GM23338 (cell line): ENCODE measurements around the gene SOS2. TPM values are rescaled to one million over a fixed set of nuclear protein-coding genes. Genes with fewer than 3 reads are reported as not detected.

Experiments
- ATAC-seq: fragments of 200-7000 bp; cut with Tn5 transposase; 3 replicates; pipeline ENCODE4 v1.9.1; 2020
- DNase-seq: peaks from one replicate; pipeline ENCODE4 v3.0.0-alpha.2; 2015; ENCODE audit warnings: low spot score
- H2AFZ ChIP-seq: fragments of 200-600 bp; sonication (generic); 2 replicates; pipeline ENCODE4 v1.8.0; 2016; ENCODE audit warnings: antibody characterized with exemption, mild to moderate bottlenecking, moderate library complexity
- H3F3A ChIP-seq: fragments of 200-600 bp; sonication (generic); replicated peaks from 2 replicates; pipeline ENCODE4 v1.8.0; 2017; ENCODE audit warnings: antibody characterized with exemption, mixed run types, low read depth
- H3K27ac ChIP-seq: fragments of 200-600 bp; sonication (generic); 2 replicates; pipeline ENCODE4 v1.6.1; 2016; ENCODE audit warnings: low read depth
- H3K27me3 ChIP-seq: fragments of 200-600 bp; sonication (generic); 2 replicates; pipeline ENCODE4 v1.8.0; 2016; ENCODE audit warnings: mild to moderate bottlenecking, mixed run types, moderate library complexity; ENCODE audit not compliant: insufficient read depth
- H3K36me3 ChIP-seq: fragments of 200-600 bp; sonication (generic); 2 replicates; pipeline ENCODE4 v1.8.0; 2016; ENCODE audit warnings: mild to moderate bottlenecking; ENCODE audit not compliant: insufficient read depth
- H3K4me1 ChIP-seq: fragments of 200-600 bp; sonication (generic); 2 replicates; pipeline ENCODE4 v1.8.0; 2016; ENCODE audit warnings: mild to moderate bottlenecking, moderate library complexity; ENCODE audit not compliant: insufficient read depth
- H3K4me2 ChIP-seq: fragments of 200-600 bp; sonication (generic); 2 replicates; pipeline ENCODE4 v1.7.1; 2017; ENCODE audit warnings: mixed run types
- H3K4me3 ChIP-seq: fragments of 200-600 bp; sonication (generic); 2 replicates; pipeline ENCODE4 v1.6.1; 2016; ENCODE audit warnings: mixed run types
- H3K79me2 ChIP-seq: fragments of 200-600 bp; sonication (generic); replicated peaks from 2 replicates; pipeline ENCODE4 v1.8.0; 2017; ENCODE audit warnings: mild to moderate bottlenecking; ENCODE audit not compliant: insufficient read depth
- H3K9me2 ChIP-seq: fragments of 200-600 bp; sonication (generic); 2 replicates; pipeline ENCODE4 v1.8.0; 2017; ENCODE audit not compliant: insufficient read depth
- H4K20me1 ChIP-seq: fragments of 200-600 bp; sonication (generic); replicated peaks from 2 replicates; pipeline ENCODE4 v1.8.0; 2017; ENCODE audit warnings: mild to moderate bottlenecking; ENCODE audit not compliant: insufficient read depth
- H3K27ac Mint-ChIP-seq: 2 replicates; pipeline ENCODE4 v1.8.0; 2020; ENCODE audit warnings: inconsistent platforms, mild to moderate bottlenecking, moderate library complexity, mixed read lengths
- H3K27me3 Mint-ChIP-seq: 3 replicates; pipeline ENCODE4 v1.8.0; 2022; ENCODE audit warnings: low read depth, mild to moderate bottlenecking, moderate library complexity, mixed read lengths, inconsistent platforms; ENCODE audit not compliant: insufficient read depth, poor library complexity
- H3K36me3 Mint-ChIP-seq: 3 replicates; pipeline ENCODE4 v1.8.0; 2021; ENCODE audit warnings: low read depth, mild to moderate bottlenecking, inconsistent platforms, moderate library complexity, mixed read lengths
- H3K4me1 Mint-ChIP-seq: 3 replicates; pipeline ENCODE4 v1.8.0; 2020; ENCODE audit warnings: mild to moderate bottlenecking, inconsistent platforms, mixed read lengths
- H3K4me3 Mint-ChIP-seq: 3 replicates; pipeline ENCODE4 v1.8.0; 2021; ENCODE audit warnings: moderate library complexity, mild to moderate bottlenecking, inconsistent platforms, mixed read lengths
- H3K9me3 Mint-ChIP-seq: 3 replicates; pipeline ENCODE4 v1.8.0; 2020; ENCODE audit warnings: moderate library complexity, mild to moderate bottlenecking, inconsistent platforms, mixed read lengths
- CREB1 ChIP-seq: fragments of 250-450 bp; sonication (Bioruptor Pico); IDR thresholded peaks from 2 replicates; pipeline ENCODE4 v1.5.0; 2020; ENCODE audit warnings: low read depth, mild to moderate bottlenecking, moderate library complexity
- EZH2 ChIP-seq: fragments of 200-600 bp; sonication (generic); IDR thresholded peaks from one replicate; pipeline ENCODE4 v1.8.0; 2017; ENCODE audit warnings: antibody characterized with exemption, mild to moderate bottlenecking, low read depth; ENCODE audit not compliant: unreplicated experiment
- EZH2phosphoT487 ChIP-seq: fragments of 200-600 bp; sonication (generic); IDR thresholded peaks from one replicate; pipeline ENCODE4 v1.8.1; 2018; ENCODE audit warnings: antibody characterized with exemption; ENCODE audit not compliant: unreplicated experiment
- JUNB ChIP-seq: IDR thresholded peaks from one replicate; pipeline ENCODE4 v1.6.1; 2016; ENCODE audit warnings: antibody characterized with exemption; ENCODE audit not compliant: unreplicated experiment
- NANOG ChIP-seq: IDR thresholded peaks from 2 replicates; pipeline ENCODE4 v1.6.1; 2016; ENCODE audit warnings: antibody characterized with exemption, borderline replicate concordance
- POLR2AphosphoS5 ChIP-seq: IDR thresholded peaks from 2 replicates; pipeline ENCODE4 v1.6.1; 2016; ENCODE audit warnings: antibody characterized with exemption, low read depth
- STAT1 ChIP-seq: IDR thresholded peaks from one replicate; pipeline ENCODE4 v1.6.1; 2016; ENCODE audit warnings: antibody characterized with exemption; ENCODE audit not compliant: unreplicated experiment
- ZNF114 ChIP-seq: fragments of 250-450 bp; sonication (Bioruptor Pico); IDR thresholded peaks from 2 replicates; pipeline ENCODE4 v1.5.0; 2020; ENCODE audit warnings: mild to moderate bottlenecking, moderate library complexity
- ZNF331 ChIP-seq: fragments of 250-450 bp; sonication (Bioruptor Pico); IDR thresholded peaks from 2 replicates; pipeline ENCODE4 v1.5.0; 2020; ENCODE audit warnings: low read depth, mild to moderate bottlenecking, moderate library complexity
- polyA plus RNA-seq: library from polyadenylated mRNA; unstranded; fragments of >200 nt; fragmentation: Nextera tagmentation; extraction: Ambion mirVana; gene quantifications from 2 replicates; pipeline ENCODE4 v1.2.1, GENCODE V29; 2016
- total RNA-seq: library from RNA; depleted of rRNA; stranded (reverse); fragments of >200 nt; shearing (Covaris generic); gene quantifications from 2 replicates; pipeline ENCODE4 v1.2.3, GENCODE V29; 2014
- TF ChIP-seq, protein P1 (sequence below), 2 experiments: fragments of 200-600 bp in 1 of 2; sonication (generic) in 1 of 2; conservative IDR thresholded peaks; 2 replicates each; pipeline versions ENCODE4 v1.5.1 to v1.6.1; 2016 to 2017; ENCODE audit warnings: antibody characterized with exemption in 2 of 2, low read depth in 2 of 2, mild to moderate bottlenecking in 2 of 2, moderate library complexity in 1 of 2
- TF ChIP-seq, protein P2 (sequence below): IDR thresholded peaks from one replicate; pipeline ENCODE4 v1.6.1; 2018; ENCODE audit warnings: antibody characterized with exemption; ENCODE audit not compliant: unreplicated experiment
- TF ChIP-seq, protein P3 (sequence below): fragments of 250-450 bp; sonication (Bioruptor Pico); IDR thresholded peaks from 2 replicates; pipeline ENCODE4 v1.5.0; 2020; ENCODE audit warnings: mild to moderate bottlenecking, moderate library complexity
- TF ChIP-seq, protein P4 (sequence below): IDR thresholded peaks from 2 replicates; pipeline ENCODE4 v1.6.1; 2016; ENCODE audit warnings: antibody characterized with exemption

Gene SOS2
- total and polyA plus RNA-seq, 2 experiments from 2014 or later = 3.5 to 11.4 TPM

DNA sequence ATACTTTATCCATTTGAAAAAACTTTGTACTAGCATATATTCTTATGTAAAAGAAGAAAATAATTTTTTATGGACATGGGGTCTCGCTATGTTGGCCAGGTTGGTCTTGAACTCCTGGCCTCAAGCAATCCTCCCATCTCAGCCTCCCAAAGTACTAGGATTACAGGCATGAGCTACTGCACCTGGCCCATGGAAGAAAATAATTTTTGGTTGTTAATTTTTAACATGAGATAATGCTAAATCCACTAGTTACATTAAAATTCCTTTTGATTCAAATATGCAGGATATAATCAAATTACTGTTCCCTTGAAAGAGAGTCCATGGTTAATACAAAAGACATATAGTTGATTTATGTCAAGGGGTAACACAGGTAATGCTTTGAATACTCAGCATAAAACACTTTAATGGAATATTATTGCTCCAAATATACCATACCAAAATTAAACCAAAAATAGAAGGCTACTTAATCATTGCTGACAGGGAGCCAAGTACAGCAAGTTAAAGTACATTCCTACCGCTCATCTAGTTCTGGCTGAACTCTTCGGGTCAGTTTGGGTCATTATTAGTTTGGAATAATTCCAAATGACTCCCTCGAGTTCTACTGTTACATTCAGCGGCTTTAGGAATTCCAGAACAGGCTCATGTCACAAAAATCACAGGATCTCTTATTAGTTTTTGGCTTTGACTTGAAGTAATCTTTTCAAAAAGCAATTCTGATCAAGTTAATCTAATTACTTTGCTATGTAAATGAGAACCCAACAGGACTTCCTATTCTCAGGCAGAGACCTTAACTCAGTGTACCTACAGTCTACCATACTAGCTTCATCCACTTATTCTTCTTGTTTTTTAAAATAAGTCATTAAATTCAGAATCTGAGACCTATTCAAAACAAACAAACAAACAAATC is 6.1 kb downstream of the SOS2 start:
- Histone ChIP-seq H3K9me2 (no peaks in the 10 kb centered on the region), H3K36me3 (no peaks in the 10 kb centered on the region), H4K20me1 (peaks cover 4% of the 10 kb centered on the region; the same call in 1 of the 2 replicates), H3K4me3 (no peak overlapping the region), H3K79me2 (peaks cover 77% of the 10 kb centered on the region), H2AFZ (no peak overlapping the region), H3K27me3 (no peaks in the 10 kb centered on the region), H3K27ac (peak overlapping the region; percentile 11; the same call in 1 of the 2 replicates), H3K4me2 (peak overlapping the region; percentile 48), H3K4me1 (peaks cover 23% of the 10 kb centered on the region), H3F3A (no peaks in the 10 kb centered on the region)
- Mint-ChIP-seq H3K4me3 (no peak overlapping the region; the same call in 2 of the 3 replicates), H3K4me1 (peaks cover 31% of the 10 kb centered on the region), H3K27ac (0 out of 2 replicates have a peak overlapping the region, but pooled peaks have one; percentile 18), H3K27me3 (no peaks in the 10 kb centered on the region), H3K36me3 (peaks cover 11% of the 10 kb centered on the region; the same call in 2 of the 3 replicates), H3K9me3 (no peaks in the 10 kb centered on the region; the same call in 2 of the 3 replicates)
- TF ChIP-seq, protein P1, sequence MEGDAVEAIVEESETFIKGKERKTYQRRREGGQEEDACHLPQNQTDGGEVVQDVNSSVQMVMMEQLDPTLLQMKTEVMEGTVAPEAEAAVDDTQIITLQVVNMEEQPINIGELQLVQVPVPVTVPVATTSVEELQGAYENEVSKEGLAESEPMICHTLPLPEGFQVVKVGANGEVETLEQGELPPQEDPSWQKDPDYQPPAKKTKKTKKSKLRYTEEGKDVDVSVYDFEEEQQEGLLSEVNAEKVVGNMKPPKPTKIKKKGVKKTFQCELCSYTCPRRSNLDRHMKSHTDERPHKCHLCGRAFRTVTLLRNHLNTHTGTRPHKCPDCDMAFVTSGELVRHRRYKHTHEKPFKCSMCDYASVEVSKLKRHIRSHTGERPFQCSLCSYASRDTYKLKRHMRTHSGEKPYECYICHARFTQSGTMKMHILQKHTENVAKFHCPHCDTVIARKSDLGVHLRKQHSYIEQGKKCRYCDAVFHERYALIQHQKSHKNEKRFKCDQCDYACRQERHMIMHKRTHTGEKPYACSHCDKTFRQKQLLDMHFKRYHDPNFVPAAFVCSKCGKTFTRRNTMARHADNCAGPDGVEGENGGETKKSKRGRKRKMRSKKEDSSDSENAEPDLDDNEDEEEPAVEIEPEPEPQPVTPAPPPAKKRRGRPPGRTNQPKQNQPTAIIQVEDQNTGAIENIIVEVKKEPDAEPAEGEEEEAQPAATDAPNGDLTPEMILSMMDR (conservative IDR thresholded peaks at IDR 0.05; ENCODE audit: low read depth in 2 of 2) = no peak
- TF ChIP-seq EZH2 (no peak), NANOG (no peak), POLR2AphosphoS5 (no peak), ZNF331 (CRISPR knock-in tag) (no peak), JUNB (no peak), STAT1 (no peak), ZNF114 (CRISPR knock-in tag) (no peak), EZH2phosphoT487 (no peak), CREB1 (CRISPR knock-in tag) (no peak)
- TF ChIP-seq, protein P2, sequence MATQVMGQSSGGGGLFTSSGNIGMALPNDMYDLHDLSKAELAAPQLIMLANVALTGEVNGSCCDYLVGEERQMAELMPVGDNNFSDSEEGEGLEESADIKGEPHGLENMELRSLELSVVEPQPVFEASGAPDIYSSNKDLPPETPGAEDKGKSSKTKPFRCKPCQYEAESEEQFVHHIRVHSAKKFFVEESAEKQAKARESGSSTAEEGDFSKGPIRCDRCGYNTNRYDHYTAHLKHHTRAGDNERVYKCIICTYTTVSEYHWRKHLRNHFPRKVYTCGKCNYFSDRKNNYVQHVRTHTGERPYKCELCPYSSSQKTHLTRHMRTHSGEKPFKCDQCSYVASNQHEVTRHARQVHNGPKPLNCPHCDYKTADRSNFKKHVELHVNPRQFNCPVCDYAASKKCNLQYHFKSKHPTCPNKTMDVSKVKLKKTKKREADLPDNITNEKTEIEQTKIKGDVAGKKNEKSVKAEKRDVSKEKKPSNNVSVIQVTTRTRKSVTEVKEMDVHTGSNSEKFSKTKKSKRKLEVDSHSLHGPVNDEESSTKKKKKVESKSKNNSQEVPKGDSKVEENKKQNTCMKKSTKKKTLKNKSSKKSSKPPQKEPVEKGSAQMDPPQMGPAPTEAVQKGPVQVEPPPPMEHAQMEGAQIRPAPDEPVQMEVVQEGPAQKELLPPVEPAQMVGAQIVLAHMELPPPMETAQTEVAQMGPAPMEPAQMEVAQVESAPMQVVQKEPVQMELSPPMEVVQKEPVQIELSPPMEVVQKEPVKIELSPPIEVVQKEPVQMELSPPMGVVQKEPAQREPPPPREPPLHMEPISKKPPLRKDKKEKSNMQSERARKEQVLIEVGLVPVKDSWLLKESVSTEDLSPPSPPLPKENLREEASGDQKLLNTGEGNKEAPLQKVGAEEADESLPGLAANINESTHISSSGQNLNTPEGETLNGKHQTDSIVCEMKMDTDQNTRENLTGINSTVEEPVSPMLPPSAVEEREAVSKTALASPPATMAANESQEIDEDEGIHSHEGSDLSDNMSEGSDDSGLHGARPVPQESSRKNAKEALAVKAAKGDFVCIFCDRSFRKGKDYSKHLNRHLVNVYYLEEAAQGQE = no peak
- TF ChIP-seq, protein P3, sequence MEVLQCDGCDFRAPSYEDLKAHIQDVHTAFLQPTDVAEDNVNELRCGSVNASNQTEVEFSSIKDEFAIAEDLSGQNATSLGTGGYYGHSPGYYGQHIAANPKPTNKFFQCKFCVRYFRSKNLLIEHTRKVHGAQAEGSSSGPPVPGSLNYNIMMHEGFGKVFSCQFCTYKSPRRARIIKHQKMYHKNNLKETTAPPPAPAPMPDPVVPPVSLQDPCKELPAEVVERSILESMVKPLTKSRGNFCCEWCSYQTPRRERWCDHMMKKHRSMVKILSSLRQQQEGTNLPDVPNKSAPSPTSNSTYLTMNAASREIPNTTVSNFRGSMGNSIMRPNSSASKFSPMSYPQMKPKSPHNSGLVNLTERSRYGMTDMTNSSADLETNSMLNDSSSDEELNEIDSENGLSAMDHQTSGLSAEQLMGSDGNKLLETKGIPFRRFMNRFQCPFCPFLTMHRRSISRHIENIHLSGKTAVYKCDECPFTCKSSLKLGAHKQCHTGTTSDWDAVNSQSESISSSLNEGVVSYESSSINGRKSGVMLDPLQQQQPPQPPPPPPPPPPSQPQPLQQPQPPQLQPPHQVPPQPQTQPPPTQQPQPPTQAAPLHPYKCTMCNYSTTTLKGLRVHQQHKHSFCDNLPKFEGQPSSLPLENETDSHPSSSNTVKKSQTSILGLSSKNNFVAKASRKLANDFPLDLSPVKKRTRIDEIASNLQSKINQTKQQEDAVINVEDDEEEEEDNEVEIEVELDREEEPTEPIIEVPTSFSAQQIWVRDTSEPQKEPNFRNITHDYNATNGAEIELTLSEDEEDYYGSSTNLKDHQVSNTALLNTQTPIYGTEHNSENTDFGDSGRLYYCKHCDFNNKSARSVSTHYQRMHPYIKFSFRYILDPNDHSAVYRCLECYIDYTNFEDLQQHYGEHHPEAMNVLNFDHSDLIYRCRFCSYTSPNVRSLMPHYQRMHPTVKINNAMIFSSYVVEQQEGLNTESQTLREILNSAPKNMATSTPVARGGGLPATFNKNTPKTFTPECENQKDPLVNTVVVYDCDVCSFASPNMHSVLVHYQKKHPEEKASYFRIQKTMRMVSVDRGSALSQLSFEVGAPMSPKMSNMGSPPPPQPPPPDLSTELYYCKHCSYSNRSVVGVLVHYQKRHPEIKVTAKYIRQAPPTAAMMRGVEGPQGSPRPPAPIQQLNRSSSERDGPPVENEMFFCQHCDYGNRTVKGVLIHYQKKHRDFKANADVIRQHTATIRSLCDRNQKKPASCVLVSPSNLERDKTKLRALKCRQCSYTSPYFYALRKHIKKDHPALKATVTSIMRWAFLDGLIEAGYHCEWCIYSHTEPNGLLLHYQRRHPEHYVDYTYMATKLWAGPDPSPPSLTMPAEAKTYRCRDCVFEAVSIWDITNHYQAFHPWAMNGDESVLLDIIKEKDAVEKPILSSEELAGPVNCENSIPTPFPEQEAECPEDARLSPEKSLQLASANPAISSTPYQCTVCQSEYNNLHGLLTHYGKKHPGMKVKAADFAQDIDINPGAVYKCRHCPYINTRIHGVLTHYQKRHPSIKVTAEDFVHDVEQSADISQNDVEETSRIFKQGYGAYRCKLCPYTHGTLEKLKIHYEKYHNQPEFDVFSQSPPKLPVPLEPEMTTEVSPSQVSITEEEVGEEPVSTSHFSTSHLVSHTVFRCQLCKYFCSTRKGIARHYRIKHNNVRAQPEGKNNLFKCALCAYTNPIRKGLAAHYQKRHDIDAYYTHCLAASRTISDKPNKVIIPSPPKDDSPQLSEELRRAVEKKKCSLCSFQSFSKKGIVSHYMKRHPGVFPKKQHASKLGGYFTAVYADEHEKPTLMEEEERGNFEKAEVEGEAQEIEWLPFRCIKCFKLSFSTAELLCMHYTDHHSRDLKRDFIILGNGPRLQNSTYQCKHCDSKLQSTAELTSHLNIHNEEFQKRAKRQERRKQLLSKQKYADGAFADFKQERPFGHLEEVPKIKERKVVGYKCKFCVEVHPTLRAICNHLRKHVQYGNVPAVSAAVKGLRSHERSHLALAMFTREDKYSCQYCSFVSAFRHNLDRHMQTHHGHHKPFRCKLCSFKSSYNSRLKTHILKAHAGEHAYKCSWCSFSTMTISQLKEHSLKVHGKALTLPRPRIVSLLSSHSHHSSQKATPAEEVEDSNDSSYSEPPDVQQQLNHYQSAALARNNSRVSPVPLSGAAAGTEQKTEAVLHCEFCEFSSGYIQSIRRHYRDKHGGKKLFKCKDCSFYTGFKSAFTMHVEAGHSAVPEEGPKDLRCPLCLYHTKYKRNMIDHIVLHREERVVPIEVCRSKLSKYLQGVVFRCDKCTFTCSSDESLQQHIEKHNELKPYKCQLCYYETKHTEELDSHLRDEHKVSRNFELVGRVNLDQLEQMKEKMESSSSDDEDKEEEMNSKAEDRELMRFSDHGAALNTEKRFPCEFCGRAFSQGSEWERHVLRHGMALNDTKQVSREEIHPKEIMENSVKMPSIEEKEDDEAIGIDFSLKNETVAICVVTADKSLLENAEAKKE (CRISPR knock-in tag) = no peak
- TF ChIP-seq, protein P4, sequence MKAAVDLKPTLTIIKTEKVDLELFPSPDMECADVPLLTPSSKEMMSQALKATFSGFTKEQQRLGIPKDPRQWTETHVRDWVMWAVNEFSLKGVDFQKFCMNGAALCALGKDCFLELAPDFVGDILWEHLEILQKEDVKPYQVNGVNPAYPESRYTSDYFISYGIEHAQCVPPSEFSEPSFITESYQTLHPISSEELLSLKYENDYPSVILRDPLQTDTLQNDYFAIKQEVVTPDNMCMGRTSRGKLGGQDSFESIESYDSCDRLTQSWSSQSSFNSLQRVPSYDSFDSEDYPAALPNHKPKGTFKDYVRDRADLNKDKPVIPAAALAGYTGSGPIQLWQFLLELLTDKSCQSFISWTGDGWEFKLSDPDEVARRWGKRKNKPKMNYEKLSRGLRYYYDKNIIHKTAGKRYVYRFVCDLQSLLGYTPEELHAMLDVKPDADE = no peak
- DNase-seq = peak; percentile 11
- peak; percentile 53 for ATAC-seq
